ENCODE results near the gene BCHE.

GRCh38 chr3:165803471-165803870, 33.8 kb downstream of the BCHE start:
- TF ChIP-seq, protein P1, sequence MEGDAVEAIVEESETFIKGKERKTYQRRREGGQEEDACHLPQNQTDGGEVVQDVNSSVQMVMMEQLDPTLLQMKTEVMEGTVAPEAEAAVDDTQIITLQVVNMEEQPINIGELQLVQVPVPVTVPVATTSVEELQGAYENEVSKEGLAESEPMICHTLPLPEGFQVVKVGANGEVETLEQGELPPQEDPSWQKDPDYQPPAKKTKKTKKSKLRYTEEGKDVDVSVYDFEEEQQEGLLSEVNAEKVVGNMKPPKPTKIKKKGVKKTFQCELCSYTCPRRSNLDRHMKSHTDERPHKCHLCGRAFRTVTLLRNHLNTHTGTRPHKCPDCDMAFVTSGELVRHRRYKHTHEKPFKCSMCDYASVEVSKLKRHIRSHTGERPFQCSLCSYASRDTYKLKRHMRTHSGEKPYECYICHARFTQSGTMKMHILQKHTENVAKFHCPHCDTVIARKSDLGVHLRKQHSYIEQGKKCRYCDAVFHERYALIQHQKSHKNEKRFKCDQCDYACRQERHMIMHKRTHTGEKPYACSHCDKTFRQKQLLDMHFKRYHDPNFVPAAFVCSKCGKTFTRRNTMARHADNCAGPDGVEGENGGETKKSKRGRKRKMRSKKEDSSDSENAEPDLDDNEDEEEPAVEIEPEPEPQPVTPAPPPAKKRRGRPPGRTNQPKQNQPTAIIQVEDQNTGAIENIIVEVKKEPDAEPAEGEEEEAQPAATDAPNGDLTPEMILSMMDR (IDR thresholded peaks at IDR 0.05) = no peak
- no peak for TF ChIP-seq POLR2A (IDR thresholded peaks at IDR 0.05)

All from uterus (tissue), 2 donors.